ENCODE results near the gene ZNF831. TPM values are rescaled to one million over a fixed set of nuclear protein-coding genes. Genes with fewer than 3 reads are reported as not detected.

The ZNF831 gene
- total RNA-seq, 1 donor: 19.8 TPM

DNA sequence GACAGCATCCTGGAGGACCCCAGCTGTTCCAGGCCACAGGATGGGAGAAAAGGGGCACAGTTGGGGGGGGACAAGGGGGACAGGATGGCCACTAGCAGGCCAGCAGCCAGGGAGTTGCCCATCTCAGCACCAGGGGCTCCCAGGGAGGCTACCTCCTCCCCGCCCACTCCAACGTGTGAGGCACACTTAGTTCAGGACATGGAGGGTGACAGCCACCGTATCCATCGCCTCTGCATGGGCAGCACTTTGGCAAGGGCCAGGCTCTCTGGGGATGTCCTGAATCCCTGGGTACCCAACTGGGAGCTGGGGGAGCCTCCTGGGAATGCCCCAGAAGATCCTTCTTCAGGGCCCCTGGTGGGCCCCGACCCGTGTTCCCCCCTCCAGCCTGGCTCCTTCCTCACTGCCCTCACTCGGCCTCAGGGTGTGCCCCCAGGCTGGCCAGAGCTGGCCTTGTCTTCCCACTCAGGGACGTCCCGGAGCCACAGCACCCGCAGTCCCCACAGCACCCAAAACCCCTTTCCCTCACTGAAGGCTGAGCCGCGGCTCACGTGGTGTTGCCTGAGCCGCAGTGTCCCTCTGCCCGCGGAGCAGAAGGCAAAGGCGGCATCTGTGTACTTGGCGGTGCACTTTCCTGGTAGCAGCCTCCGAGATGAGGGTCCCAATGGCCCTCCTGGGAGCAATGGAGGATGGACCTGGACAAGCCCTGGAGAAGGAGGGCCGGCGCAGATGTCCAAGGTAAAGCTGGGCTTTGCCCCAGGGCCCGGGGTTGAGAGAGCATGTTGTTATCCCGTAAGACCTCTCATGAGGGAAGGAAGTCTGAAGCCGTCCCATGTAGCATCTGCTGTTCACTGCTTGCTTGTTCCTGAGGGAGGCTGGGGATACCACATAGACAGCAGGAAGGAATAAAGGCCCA, 30.7 kb downstream of the ZNF831 start:
- Histone ChIP-seq H3K4me1 (ENCODE audit: insufficient read depth, low read length) (no peaks in the 10 kb centered on the region), H3K9me3 (ENCODE audit: low read depth, low read length) (peaks cover under 1% of the 10 kb centered on the region), H3K4me3 (ENCODE audit: low read length) (no peak overlapping the region), H3K27me3 (ENCODE audit: insufficient read depth, low read length) (no peaks in the 10 kb centered on the region)

DNA sequence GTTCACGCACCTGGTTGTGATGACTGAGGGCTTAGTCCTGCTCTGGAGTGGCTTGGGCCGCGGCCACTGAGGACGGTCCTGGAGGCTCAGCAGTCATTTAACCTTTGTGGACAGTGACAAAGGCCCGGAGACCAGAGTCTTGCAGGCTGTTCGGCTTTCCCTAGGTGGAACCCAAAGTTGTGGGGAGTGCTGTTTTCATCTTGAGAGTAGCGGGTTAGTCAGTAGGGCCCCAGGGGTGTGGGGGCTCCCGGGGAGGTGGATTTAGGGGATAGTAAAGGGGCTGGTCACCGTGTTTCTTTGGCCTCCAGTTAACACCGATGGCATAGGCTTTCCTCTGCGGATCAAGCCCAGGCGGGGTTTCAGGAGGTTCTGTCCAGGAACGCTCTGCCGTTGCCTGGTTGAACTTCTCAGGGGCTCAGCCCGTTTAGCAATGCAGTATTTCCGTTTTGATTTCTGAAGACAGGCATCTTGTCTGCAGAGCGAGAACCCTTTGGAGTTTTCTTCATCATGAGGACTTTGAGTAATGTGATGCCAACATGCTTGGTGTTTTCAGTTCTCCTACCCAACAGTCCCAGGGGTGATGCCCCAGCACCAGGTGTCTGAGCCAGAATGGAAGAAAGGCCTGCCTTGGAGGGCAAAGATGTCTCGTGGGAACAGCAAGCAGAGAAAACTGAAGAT, 31.8 kb downstream of the ZNF831 start:
- H3K4me1 ChIP-seq (ENCODE audit: insufficient read depth, low read length): no peaks in the 10 kb centered on the region
- H3K9me3 ChIP-seq (ENCODE audit: low read depth, low read length): peaks cover 9% of the 10 kb centered on the region
- H3K27me3 ChIP-seq (ENCODE audit: insufficient read depth, low read length): no peaks in the 10 kb centered on the region
- no peak overlapping the region for H3K4me3 ChIP-seq (ENCODE audit: low read length)

DNA sequence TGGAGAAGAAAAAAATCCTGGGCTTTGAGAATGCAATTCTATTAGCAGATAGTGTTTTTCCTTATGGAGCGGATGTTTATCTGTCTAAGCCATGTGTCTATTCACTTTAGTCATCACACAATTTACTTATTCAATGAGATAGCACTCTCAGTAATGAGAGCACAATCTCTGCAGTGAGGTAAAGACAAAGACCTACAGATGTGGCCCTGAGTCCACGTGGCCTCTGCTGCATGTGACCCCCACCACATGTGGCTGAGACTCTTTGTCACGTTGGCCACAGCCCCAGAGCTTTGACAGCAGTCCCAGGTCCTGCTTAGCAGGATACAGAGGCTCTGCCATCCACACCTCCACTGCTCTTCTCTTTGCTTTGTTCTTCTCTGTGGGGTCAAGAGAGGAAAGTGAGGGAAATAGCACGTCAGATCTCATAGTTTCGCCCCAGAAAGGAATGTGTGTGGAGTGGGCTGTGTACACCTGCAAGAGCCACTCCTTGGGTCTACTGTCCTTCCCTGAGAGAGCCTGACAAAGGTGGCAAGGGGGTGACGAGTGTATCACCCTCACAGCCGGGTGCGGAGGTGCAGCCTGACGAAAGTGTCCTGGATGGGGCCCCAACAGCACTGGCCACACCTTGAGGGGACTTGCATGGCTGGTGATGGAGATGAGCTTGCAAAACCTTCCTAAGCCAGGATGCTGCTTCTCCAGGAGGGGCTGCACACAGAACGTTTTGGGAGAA, 40.7 kb downstream of the ZNF831 start:
- peaks cover 5% of the 10 kb centered on the region for H3K4me1 ChIP-seq (ENCODE audit: insufficient read depth, low read length)
- no peaks in the 10 kb centered on the region for H3K27me3 ChIP-seq (ENCODE audit: insufficient read depth, low read length)
- peaks cover 8% of the 10 kb centered on the region for H3K9me3 ChIP-seq (ENCODE audit: low read depth, low read length)
- no peak overlapping the region for H3K4me3 ChIP-seq (ENCODE audit: low read length)

DNA sequence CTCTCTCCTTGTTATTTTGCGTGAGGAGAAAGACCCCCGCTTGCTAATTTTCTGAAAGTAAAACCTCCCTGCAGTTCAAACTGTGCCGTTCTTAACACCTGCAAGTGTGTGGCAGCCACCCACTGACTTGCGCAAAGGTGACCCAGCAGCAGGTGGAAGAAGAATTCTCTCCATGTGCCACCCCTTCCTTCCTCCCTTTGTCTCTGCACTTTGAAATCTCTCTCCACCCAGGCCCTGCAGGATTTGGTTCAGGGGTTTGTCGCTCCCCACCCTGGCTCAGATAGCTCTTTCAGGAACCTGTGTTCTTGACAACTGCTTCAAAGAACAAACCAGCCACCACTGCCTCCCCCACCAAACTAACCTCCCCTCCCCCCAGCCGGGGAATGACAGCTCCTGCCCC, 41.4 kb downstream of the ZNF831 start:
- no peaks in the 10 kb centered on the region for H3K27me3 ChIP-seq (ENCODE audit: insufficient read depth, low read length)

DNA sequence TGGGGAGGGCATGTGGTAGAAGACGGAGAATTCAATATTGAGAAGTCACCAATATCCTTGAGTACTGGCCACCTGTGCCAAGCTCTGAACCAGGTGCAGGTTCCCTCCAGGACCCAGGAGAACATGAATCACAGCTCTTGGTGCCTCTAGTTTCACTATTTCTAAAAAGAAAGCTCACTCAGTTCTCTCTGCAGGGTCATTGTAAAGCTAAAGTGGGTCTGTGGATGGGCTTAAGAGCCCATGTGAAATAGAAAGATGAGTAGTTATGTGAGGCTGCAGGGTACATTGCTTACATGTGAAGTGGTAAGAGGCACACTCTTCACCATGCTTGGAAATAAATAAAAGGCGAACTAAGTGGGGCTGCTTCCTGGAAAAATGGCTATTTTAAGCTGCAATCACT, 43.6 kb downstream of the ZNF831 start:
- no peaks in the 10 kb centered on the region for H3K9me3 ChIP-seq (ENCODE audit: low read depth, low read length)
- H3K4me3 ChIP-seq (ENCODE audit: low read length): no peak overlapping the region
- H3K4me1 ChIP-seq (ENCODE audit: insufficient read depth, low read length): peaks cover 5% of the 10 kb centered on the region
- no peaks in the 10 kb centered on the region for H3K27me3 ChIP-seq (ENCODE audit: insufficient read depth, low read length)

More for the DNA sequence above, 41.4 kb downstream of the ZNF831 start:
- Histone ChIP-seq H3K4me3 (ENCODE audit: low read length) (no peak overlapping the region), H3K9me3 (ENCODE audit: low read depth, low read length) (peaks cover 1% of the 10 kb centered on the region), H3K4me1 (ENCODE audit: insufficient read depth, low read length) (peaks cover 5% of the 10 kb centered on the region)

DNA sequence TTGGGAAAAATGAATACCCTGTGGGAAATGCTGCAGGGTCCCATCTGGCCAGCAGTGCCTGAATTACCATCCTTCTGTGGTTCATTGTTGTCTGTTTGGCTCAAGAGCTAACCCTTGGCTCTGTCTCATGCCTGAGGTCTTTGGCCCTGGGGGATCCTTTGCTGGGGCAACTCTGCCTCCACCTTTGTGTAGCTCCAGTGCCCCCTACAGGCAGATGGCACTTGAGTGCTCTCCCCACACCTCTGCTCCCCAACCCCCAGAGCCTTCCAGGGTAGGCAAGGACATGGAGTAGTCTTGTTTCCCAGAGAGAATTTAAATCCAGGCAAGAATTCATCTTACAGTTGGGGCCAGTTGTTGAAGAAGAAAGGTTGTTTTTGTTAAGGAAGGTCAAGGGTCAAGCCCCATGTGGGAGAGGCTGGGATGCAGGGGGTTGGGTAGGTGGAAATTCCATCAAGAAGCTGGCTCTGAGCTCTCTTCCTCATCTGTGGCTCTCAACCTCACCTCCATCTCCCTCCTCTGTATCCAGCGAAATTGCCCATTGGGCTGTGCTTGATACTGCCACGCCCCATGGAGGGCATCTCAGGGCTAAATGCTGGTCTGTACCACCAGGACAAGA, 44.2 kb downstream of the ZNF831 start:
- Histone ChIP-seq H3K4me3 (ENCODE audit: low read length) (no peak overlapping the region), H3K9me3 (ENCODE audit: low read depth, low read length) (no peaks in the 10 kb centered on the region), H3K27me3 (ENCODE audit: insufficient read depth, low read length) (no peaks in the 10 kb centered on the region), H3K4me1 (ENCODE audit: insufficient read depth, low read length) (peaks cover 5% of the 10 kb centered on the region)

DNA sequence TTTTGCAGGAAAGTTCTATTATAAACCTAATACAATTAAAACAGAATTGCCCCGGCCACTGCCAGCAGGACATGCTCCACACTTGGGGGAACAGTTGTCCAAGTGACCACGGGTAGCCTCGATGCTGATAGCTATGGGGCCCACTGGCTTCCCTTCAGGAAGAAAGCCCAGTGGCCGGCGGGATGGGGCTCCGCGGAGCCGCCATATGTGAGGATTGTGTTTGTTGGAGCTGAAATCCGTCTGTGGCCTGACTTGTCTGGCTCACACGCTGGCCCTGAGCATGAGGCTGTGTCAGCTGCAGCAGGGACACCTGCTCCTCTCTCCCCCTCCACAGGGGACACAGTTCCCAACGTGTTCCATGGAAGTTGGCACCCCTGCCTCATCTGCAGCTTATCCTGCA, 46.6 kb downstream of the ZNF831 start:
- H3K4me1 ChIP-seq (ENCODE audit: insufficient read depth, low read length): peaks cover 5% of the 10 kb centered on the region
- H3K27me3 ChIP-seq (ENCODE audit: insufficient read depth, low read length): no peaks in the 10 kb centered on the region
- no peaks in the 10 kb centered on the region for H3K9me3 ChIP-seq (ENCODE audit: low read depth, low read length)
- no peak overlapping the region for H3K4me3 ChIP-seq (ENCODE audit: low read length)

DNA sequence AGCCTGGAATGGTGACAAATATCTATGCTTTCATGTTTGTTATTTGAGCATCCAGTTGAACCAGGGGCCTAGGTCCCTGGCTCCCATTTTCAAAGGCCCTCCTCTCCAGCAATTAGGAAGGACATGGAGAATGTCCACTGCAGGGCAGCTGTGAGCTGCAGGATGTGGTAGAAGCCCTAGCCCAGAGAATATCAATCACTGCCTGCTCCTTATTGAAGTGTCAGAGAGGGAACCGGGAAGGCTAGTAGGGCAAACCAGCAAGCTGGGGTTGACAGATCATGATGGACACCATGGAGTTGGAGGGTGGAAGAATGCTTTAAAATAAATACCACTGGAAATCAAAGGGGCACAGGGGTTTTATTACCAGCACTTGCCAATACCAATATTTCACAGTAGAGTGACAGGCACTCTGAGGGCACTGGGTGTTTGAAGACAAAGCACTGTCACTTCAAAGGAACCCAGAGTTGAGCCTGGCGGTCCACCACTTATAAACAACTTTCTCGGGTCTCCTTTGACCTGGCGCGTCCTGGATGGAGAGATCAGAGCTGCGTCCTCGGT, 47.7 kb downstream of the ZNF831 start:
- Histone ChIP-seq H3K4me3 (ENCODE audit: low read length) (no peak overlapping the region), H3K4me1 (ENCODE audit: insufficient read depth, low read length) (peaks cover 5% of the 10 kb centered on the region), H3K27me3 (ENCODE audit: insufficient read depth, low read length) (no peaks in the 10 kb centered on the region), H3K9me3 (ENCODE audit: low read depth, low read length) (no peaks in the 10 kb centered on the region)

DNA sequence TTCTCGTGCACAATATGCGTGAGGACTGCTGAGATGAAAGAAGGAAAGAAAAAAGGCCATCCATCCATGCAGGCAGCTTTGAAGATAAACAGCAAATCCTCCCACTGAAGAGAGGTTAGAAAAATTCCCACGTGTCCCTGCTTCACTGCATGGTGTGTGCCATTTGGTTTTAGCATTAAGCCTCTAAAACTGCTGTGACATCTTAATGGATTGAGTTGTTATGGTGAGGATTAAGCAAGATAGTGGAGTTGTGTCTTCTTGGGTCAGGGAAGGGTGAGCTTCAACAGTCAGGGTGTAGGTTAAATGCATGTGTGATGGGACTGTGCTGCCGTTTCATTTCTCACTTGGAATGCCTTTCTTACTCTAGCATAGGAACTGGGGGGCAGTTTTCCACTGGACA, 50.5 kb downstream of the ZNF831 start:
- Histone ChIP-seq H3K4me3 (ENCODE audit: low read length) (no peak overlapping the region), H3K4me1 (ENCODE audit: insufficient read depth, low read length) (no peaks in the 10 kb centered on the region), H3K27me3 (ENCODE audit: insufficient read depth, low read length) (no peaks in the 10 kb centered on the region), H3K9me3 (ENCODE audit: low read depth, low read length) (no peaks in the 10 kb centered on the region)

DNA sequence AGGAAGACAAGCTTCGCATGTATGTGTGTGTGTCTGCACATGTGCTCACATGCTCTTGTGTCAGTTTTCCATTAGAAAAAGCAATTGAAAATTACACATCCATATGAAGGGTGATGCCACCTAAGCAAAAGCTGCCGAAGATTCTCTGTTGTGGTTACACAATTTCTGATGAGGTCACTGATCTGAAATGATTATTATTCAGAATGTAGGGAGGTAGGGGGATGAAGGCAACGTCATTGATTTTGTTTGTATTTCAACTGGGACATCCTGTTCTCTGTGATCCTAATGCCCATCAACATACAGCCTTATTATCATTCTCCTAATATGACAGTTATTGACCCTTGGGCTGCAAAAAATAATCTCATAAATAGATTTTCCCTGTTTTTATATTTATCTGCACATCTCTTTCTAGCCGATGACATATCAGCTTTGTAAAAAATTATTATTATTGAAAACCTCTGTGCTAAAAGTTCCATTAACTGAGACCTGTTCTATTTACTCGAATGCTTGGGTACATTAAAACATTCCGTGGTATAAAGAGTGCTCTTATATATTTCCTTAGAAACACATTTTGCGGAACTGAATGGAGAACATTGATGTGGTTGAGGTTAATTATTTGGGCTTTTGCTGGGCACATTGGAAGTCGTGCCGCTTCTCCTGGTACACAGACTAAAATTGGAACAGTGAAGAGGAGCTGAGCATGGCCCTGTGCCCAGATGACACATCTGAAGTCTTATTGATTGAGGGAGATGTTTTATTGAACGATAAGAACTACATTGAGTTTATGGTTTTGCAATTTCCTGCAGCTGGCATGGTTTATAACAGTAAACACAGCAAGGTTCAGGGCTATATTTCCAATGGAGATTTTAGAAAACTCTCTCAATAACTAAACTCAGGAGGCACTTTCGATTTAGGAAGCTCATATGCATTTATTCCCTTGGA, 51.3 kb downstream of the ZNF831 start:
- no peak overlapping the region for H3K4me3 ChIP-seq (ENCODE audit: low read length)
- H3K27me3 ChIP-seq (ENCODE audit: insufficient read depth, low read length): no peaks in the 10 kb centered on the region
- no peaks in the 10 kb centered on the region for H3K9me3 ChIP-seq (ENCODE audit: low read depth, low read length)
- no peaks in the 10 kb centered on the region for H3K4me1 ChIP-seq (ENCODE audit: insufficient read depth, low read length)

DNA sequence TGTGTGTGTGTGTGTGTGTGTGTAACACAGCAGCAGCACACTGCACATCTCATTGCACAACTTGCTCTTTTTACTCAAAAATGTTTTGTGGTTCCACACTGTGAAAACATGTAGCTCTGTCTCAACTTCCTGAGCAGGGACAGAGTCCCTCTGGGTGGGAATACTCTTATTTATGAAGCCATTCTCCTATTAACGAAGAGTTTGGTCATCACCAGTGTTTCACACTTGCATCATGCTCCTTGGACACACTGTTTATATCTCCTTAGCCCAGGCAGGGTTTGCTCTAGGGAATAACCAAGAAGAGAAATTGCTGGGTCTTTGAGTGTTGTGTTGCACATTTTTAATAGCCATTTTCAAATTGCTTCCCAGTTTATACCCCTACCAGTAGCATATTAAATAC, 53.6 kb downstream of the ZNF831 start:
- Histone ChIP-seq H3K4me1 (ENCODE audit: insufficient read depth, low read length) (peaks cover 5% of the 10 kb centered on the region), H3K4me3 (ENCODE audit: low read length) (no peak overlapping the region), H3K9me3 (ENCODE audit: low read depth, low read length) (no peaks in the 10 kb centered on the region), H3K27me3 (ENCODE audit: insufficient read depth, low read length) (no peaks in the 10 kb centered on the region)

DNA sequence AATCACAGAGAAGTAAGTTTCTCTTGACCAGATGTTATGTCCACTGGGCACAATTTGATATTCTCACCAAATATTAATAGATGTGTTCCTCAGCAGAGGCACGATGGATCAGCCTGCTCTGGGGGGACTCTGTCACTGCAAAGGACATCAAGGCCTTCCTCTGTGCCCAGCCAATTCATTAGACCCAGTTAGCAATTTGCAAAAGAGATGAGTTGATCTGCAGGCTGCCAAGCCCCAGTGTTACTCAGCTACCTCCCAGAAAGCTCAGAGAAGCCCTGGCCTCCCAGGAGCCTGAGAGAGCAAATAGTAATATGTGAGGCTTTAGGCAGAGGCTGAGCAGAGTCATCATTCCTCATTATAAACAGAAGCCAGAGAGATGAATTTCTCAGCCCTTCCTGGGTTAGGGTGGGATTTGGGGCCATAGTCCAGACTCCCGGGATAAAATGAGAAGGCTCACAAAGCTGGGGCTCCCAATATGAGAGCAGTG, 54.2 kb downstream of the ZNF831 start:
- Histone ChIP-seq H3K4me1 (ENCODE audit: insufficient read depth, low read length) (peaks cover 12% of the 10 kb centered on the region), H3K9me3 (ENCODE audit: low read depth, low read length) (no peaks in the 10 kb centered on the region), H3K27me3 (ENCODE audit: insufficient read depth, low read length) (peaks cover 2% of the 10 kb centered on the region), H3K4me3 (ENCODE audit: low read length) (no peak overlapping the region)

DNA sequence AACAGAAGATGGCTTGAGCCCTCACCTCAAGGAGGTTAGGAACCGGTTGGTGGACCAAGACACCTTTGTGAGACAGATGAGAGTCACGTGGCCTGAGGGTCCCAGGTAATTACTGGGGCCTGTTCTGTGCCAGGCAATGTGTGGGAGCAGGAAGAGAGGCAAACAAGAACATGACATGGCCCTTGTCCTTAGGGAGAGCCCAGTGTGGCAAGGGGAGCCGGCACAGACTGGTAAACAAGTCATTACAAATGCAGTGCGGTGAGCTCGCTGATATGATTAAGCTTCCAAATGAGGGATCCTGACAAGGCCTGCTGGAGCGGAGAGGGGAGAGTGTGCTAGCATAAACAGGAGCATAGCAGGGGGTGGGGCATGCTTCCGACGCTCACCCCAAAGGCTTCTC, 55.6 kb downstream of the ZNF831 start:
- Histone ChIP-seq H3K9me3 (ENCODE audit: low read depth, low read length) (no peaks in the 10 kb centered on the region), H3K4me3 (ENCODE audit: low read length) (no peak overlapping the region), H3K27me3 (ENCODE audit: insufficient read depth, low read length) (peaks cover 14% of the 10 kb centered on the region), H3K4me1 (ENCODE audit: insufficient read depth, low read length) (peaks cover 15% of the 10 kb centered on the region)

DNA sequence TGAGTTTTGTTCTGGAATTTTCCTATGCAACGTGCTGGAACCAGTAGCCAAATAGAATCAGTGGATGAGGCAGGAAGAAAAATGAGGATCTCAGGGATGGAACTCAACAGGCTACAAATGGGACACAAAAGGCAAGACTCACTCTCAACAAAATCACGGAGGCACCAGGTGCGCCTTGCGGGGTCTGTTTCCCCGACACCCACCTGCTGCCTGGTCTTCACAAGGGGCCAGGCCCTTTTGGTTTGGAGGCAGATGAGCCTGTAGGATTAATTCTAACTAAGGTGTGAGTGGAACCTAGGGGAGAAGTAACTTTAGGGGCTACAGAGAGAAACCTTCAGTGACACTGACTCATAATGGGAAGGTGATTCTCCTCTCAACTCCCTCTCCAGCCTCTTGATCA, 56.5 kb downstream of the ZNF831 start:
- Histone ChIP-seq H3K4me1 (ENCODE audit: insufficient read depth, low read length) (peaks cover 15% of the 10 kb centered on the region), H3K9me3 (ENCODE audit: low read depth, low read length) (no peaks in the 10 kb centered on the region), H3K27me3 (ENCODE audit: insufficient read depth, low read length) (peaks cover 17% of the 10 kb centered on the region)

More for the DNA sequence above, 56.5 kb downstream of the ZNF831 start:
- no peak overlapping the region for H3K4me3 ChIP-seq (ENCODE audit: low read length)
